CD4-positive, alpha-beta T cell treated with Interleukin-12 subunit alpha and Interleukin-12 subunit beta, for 1 hour (primary cell): ENCODE measurements around the gene TRIM44.
"Not testable (repeated sequence)": the region's sequence is repeated elsewhere in the genome, so short reads cannot be mapped to it uniquely, and the experiment has no call there.

Experiments used
- DNase-seq: peaks from one replicate; pipeline ENCODE4 v3.0.0-alpha.2; 2020

Gene TRIM44

DNA sequence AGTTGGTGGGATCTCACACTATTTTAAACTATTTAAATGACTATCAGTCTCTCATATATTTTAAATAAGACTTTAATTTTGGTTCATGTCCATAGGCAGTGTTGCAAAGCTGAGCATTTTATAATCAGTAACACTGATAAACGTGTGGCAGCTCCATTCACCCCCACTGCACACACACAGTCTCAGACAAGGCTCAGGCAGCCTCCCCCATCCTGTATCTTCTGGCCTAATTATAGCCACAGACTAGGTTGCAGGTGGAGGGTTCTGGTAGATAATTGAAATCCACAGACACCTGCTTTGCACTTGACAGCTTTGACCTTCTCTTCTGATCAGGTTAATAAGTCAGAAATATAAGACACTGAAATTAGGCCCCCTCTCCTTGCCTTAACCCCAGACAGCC lies 162.8 kb downstream of the TRIM44 start:
- DNase-seq, result no peak

DNA sequence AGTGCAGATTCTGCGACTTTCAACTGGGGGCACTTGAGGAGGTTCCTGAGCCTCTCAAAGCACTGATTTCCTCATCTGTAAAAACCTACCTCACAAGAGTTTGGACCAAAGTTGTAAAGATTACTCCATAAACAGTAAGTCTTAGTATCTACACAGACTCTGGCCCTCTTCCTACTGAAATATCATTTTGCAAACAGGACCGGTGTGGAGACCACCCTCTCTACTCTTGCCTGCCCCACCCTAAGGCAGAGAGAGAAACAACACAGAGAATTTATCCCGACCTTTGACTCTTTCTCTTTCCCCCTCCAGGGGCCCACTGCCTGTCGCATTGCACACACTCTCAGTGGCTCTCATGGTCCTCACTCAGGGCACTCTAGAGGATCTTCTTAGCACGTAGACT lies 163.4 kb downstream of the TRIM44 start:
- no peak for DNase-seq

DNA sequence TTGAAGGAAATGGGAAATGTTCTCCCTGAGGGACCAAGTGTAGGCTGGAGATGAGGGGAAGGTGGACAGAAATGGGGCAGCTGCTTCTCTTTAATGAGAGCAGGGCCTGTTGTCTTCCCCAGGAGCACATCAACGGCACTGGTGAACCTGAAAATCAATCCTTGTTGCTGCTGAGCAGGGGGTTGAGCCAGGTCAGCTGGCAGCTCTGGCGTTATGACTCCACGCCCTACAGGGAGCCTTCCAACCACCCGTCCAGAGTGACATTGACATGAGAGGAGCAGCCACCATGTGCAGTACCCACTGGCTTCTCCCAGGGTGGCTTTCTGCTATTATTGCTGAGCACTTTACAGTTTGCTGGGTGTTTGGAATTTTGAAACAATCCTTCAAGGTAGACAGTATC lies 164.4 kb downstream of the TRIM44 start:
- DNase-seq, result no peak

DNA sequence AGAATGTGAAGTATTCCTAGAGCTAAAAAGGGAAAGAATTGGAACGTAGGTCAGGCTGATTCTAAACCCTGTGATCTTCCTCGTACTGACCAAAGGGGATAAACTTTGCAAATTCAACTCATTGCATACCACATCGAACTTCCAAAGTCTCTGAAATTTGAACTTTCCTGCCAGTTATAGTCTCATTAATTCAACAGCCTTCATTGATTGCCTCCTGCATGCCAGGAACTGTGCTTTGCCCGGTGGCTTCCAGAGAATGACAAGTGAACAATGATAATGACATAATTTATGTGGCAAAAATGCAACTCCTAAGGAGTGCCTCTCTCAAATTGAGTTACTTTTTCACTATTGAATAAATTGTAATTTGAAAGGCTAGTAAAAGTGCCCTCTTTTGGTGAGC lies 173.6 kb downstream of the TRIM44 start:
- DNase-seq, result no peak

DNA sequence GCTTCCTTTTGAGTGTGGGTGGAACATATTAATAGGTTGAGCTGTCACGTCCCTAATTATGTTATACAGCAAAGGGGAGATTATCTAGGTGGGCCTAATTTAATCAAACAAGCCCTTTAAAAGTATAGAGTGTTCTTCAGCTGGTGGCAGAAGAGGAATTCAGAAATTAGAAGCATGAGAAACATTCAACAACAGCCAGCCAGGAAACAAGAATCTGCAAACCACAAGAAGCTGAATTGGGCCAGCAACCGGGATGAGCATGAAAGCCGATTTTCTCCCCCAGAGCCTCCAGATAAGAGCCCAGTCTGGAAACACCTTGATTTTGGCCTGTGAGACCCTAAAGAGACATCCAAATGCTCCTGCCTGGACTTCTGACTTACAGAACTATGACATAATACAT lies 175.5 kb downstream of the TRIM44 start:
- DNase-seq, result no peak

DNA sequence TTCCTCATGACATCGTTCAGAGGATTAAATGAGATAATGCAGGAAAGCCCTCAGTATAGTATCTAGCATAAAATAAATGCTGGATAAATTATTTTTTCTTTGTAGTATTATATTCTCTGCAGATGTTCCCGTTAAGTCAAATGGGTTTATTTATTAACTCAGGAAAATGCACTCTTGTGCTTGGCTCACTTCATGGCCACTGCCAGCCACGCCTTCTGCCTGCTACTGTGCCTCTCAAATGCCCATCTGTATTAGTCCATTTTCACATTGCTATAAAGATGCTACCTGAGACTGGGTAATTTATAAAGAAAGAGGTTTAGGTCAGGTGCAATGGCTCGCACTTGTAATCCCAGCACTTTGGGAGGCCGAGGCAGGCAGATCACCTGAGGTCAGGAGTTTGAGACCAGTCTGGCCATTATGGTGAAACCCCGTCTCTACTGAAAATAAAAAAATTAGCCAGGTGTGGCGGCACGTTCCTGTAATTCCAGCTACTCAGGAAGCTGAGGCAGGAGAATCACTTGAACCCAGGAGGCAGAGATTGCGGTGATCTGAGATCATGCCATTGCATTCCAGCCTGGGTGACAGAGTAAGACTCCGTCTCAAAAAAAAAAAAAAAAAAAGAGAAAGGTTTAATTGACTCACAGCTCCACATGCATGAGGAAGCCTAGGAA lies 176.3 kb downstream of the TRIM44 start:
- DNase-seq, result not testable (repeated sequence)

DNA sequence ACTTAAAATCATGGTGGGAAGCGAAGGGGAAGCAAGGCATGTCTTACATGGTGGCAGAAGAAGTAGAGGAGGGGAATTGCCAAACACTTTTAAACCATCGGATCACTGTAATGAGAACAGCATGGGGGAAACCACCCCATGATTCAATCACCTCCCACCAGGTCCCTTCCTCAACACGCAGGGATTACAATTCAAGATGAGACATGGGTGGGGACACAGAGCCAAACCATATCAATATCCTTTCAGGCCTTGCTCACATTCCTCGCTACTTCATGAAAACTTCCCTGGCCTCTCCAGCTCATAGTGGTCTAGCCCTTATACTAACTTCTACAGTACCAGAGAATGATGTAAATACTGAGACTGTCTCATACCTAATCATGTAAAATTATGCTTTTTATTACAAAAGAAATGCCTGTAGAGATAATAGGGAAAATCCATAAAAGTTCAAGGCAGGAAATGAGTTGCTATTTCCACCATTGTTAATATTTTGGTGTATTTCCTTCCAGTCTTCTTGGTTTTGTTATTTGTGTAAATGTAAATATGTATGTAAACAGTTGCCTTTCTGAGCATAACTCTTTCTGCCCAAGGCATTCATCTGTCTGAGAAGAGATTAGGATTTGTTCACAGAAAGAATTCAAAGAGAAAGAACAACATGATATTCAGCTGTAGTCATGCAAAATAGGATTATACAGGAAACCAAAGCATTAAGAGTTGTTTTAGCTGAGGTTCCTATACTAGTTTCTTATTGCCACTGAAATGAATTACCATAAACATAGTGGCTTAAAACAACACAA lies 177.0 kb downstream of the TRIM44 start:
- no peak for DNase-seq

DNA sequence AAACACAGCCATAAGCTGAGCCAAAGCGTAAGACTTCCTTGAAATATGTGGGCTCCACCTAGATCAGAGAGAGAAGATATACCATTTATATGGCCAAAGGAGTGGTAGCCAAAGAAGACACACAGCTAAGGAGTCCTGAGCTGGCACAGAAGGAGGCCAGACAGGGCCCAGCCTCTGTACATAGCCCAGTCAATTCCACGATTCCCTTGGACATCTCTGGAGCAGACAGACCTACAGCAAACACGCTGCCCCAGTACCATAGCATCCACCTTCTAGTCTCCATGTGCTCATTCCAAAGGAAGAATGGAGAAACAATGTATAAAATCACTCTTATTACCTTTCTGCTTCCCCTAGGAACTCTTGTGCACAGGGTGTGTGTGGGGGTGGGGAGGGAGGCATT lies 179.2 kb downstream of the TRIM44 start:
- no peak for DNase-seq

DNA sequence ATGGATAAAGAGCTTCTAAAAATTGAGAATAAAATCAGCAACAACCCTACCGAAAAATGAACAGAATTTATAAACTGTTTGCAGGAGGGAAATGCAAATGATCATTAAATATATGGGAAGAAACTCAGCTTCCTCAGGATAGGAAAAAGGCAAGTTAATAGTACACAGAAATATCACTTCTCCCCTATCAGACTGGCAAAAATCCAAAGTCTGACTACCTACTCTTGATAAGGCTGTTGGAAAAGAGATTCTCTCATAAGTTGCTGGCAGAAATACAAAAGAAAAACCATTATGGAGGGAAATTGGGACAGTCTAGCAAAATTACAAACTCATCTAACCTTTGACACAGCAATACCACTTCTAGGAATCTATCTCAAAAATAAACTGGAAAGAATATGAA lies 180.4 kb downstream of the TRIM44 start:
- DNase-seq, result no peak

DNA sequence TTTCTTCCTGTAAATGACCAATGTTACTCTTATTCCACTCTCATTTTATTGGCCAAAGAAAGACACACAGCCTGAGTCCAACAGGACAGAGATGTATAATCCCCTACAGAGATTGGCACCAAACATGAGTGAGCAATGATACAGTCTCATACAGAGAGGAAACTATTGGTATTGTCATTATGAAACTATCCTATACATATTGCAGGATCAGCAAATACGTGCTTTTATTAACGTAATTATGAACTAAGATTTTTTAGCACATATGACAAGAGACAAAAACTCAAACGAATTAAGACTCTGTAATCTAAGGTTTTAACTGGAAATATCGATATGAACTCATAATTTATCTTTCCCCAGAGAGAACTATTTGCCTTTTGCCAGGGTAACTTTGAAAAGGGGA lies 182.0 kb downstream of the TRIM44 start:
- no peak for DNase-seq

DNA sequence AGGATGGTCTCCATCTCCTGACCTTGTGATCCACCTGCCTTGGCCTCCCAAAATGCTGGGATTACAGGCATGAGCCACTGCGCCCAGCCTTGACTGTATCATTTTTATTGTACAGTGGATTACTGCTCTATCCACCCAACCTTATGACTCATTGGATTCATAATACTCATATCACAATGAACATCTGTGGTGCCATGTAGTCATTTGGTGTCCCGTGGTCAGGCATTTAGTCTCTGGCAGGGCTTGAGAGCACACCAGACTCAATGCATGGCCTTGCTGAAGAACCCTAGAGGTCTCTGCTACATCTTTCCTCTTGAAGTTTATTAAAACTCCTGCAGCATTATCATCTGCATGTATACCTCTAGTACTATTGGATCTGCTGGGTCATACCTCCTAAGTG lies 183.3 kb downstream of the TRIM44 start:
- DNase-seq, result no peak

DNA sequence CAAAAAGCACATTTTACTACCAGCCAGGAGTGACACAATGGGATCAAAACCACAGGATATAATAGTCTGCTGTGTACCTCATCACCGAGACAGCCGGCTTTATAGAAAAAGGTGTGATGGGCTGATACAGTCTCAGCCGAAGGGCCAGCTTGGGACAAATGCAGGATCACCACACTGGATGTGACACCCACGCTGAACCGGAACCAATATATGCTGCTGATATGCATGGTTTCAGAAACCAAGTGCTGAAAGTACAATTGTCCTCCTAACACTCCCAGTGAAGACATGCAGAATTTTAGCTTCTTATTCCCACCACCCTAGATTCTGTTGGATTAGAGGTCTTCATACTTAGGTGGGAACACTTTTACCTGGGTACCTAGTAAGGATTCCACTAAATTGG lies 184.3 kb downstream of the TRIM44 start:
- DNase-seq, result no peak

DNA sequence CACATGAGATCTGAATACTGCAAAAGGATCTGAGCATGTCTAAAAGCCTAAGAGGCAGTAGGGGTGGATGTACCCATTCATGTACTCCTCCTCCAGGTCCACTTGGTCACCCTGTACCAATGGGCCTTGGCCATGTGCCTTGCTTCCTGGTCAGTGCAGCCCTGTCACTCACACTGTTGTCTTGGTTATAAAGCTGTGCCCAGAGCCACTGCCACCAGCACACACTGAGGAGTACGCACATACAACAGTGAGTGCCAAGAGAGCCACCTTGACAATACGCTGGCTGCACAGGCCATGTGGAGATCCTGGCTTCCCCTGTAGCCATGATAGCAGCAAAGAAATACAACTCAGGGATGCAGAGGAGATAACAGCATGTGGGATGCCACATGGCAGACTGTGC lies 184.9 kb downstream of the TRIM44 start:
- DNase-seq, result no peak

DNA sequence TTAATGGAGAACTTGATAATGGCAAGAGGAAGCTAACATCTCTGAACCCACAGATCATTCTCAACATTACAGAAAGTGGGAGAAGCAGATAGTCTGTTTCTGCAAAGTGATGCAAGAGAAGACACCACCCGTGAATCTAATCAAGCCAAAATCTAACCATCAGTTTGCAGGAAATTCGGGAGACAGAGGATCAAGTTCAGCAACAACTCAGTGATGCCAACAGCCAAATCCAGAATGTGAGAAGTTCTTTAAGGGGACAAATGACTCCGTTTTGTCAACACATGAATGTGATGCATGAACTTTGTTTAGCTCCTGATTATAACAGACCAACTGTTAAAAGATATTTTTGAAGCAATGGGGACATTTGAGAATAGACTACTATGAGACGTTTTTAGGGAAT lies 186.0 kb downstream of the TRIM44 start:
- no peak for DNase-seq

DNA sequence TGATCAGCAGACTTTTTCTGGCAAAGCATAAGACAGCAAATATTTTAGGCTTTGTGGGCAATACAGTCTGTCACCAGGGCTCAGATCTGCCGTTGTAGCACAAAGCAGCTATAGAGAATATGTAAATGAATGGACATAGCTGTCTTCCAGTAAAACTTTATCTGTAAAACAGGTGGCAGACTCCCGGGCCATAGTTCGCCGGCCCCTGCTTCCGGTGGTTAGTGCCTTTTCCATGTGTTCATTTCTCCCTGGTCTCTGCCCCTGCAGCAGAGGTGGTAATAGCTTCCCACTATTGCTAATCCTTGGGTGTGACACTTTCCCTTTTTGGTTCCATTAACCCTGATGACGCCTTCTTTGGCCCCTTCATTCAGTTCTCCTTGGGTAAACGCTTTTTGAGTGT lies 187.6 kb downstream of the TRIM44 start:
- no peak for DNase-seq

DNA sequence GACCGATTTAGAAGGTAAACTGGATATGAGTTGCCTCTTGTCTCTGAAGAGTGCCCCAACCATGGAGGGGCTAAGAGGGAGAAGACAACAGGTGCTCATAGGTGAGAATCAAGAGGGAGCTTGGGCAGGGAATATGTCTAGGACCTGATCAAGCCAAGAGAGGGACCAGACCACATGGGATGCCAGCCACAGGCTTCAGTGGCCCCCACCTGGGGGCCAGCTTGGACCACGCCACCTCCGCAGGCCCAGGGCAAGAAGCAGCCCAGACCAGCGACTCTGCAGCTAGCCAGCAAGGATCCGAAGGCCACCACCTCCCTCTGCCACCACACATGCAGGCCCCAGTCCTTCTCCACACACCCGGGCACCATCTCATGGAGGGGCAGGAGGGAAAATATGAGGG lies 188.8 kb downstream of the TRIM44 start:
- DNase-seq, result no peak

DNA sequence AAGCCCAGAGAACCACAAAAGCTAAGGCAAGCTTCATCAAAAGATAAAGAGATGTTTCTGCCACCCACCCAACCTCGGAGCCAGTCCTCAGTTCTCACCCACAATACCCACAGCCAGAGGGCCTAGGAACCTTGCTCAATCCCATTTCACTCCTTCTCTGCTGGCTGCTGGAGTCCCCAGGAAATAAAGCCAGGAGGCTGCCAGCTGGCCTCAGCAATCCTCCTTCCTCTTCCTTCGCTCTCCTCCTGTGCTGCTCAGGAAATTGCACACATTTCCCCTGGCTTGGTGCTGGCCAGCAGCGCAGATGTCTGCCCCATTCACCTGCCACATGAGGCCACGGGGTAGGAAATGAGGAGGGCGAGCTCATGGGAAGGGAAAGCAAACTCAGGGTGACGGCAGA lies 189.5 kb downstream of the TRIM44 start:
- DNase-seq, result no peak

DNA sequence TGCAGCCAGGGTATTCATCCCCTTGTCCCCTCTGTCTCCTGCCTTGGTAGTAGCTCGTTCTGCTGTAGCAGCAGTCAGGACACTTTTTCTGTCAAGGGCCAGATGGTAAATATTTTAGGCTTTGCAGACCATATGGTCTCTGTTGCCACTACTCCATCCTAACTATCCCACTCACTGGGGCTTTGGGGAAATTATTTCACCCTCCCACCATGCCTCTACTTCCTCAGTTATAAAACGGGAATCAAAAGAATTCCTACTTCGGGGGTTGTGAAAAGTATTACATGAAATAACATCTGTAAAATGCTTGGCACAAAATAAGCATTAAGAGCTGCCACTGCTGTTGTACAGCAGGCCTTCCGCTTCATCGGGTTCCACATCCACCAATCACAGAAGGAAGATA lies 191.4 kb downstream of the TRIM44 start:
- DNase-seq, result no peak

DNA sequence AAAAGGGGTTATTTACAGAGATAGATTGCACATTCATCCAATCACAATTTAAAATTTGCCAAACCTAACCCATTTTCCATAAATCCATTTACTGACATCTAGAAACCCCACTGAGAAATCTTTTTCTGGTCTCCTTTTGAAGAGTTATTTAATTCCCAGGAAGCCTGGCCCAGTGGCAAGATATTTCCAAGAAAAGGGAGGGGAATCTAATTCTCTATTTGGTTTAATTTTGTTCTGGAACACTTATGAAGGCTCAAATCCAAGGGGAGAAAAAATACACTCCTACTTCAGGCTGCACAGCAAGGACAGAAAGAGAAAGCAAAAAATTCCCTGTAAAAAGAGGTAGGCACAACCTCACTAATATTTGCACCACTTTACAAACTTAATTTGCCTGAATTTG lies 193.1 kb downstream of the TRIM44 start:
- DNase-seq, result no peak

DNA sequence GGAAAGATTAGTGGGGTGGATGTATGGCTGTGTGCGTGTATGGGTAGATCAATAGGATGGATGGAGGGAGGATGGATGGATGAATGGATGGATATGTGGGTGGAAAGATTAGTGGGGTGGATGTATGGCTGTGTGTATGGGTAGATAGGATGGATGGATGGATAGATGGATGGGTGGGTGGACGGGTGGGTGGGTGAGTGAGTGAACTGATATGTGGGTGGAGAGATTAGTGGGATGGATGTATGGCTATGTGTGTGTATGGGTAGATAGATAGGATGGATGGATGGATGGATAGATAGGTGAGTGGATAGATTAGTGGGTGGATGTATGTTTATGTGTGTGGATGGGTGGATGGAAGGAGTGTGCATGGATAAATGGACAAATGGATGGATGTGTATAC lies 193.7 kb downstream of the TRIM44 start:
- DNase-seq, result no peak

DNA sequence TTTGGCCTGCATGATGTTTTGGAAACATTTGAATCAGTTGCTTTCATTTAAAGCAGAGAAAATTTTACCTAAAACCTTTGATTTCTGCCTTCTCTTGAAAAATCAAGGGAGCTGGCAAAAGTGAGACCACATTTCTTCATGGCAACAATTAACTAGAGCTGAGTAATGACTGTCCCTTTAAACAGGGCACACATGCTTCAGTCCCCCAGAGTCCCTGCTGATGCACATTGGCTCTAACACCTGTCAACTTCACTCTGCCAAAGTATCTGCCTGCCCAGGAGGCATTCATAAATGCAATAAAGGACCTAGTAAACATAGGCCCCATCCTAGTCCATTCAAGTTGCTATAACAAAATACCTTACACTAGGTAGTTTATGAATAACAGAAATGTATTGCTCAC lies 194.2 kb downstream of the TRIM44 start:
- no peak for DNase-seq

DNA sequence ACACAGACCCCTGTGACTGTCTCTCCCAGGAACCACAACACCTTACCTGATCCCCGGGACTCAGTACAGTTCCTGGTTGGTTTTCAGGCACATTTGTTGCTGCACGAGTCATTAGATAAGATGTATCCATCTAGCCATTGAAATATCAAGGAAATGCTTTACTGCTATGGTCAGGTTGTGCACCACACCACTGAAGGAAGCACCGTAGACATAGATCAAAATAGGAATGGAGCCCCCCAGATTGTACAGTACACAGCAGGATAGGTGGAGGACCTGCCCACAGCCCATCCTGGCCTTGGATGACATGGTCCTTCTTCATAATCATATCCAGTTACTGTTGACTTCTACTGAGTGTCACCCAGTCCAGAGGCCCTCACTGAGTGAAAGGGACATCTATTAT lies 195.3 kb downstream of the TRIM44 start:
- DNase-seq, result no peak

DNA sequence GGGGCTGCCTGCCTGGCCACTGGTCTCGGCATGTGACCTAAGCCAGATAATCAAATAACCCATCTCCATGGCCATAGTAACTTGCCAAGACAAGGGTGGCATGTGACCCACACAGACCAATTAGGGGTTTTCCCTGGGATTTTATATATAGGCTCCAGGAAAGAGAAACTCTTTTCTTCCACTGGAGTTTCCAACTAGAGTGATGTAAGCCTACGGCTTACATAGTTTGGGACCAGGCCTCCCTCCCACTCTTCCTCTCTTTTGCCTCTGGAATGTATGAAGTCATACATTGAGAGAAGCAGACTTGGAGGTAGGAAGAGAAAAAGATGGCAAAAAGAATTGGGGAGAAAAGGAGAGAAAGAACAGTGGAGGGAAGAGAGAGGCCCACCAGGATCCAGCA lies 196.7 kb downstream of the TRIM44 start:
- no peak for DNase-seq

DNA sequence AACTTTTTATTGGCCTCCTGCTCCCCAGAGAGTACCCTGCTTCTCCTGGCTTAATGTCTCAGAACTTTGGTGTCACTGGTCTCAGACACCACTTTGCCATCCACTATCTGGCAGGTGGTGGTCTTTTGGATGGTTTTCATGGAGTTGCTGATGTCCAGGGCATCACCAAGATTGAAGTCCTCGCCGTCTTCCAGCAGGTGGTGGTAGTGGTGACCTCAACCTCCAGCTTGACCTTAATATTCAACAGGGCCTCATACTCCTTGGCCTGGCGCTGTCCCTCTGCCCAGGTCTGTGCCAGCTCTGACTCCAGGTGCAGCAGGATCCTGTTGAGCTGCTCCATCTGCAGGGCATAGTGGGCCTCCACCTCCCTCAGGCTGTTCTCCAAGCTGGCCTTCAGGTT lies 197.6 kb downstream of the TRIM44 start:
- DNase-seq, result not testable (repeated sequence)

DNA sequence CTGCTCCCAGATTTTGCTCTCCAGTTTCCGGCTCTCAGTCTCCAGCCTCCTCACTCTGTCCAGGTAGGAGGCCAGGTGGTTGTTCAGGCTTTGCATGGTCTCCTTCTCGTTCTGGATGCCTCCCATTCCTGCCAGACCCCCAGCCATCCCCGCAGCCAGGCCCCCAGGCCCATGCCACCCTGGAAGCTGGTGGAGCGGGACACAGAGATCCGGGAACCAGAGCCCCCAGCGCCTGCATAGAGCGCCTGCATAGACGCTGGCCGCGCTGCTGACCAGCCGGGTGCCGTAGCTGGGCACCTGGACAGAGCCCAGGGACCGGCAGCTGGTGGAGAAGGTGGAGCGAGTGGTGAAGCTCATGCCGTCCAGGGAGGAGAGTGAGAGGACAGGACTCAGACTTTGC lies 198.6 kb downstream of the TRIM44 start:
- DNase-seq, result no peak
